K562 (cell line): ENCODE measurements around the gene ZNF267. TPM values are rescaled to one million over a fixed set of nuclear protein-coding genes. Genes with fewer than 3 reads are reported as not detected.

Experiments
- ATAC-seq: fragments of 200-7000 bp; cut with Tn5 transposase; 3 replicates; pipeline ENCODE4 v1.9.1; 2020; ENCODE audit warnings: moderate library complexity
- BruUV-seq: library from RNA; stranded (reverse); fragments of 400-500 nt; replicated peaks from 2 replicates; lab custom pipeline; 2021; lab: Mats Ljungman, UMichigan
- CTCF ChIA-PET: fragments of 300-600 bp; formaldehyde crosslinking; extraction: SDS; loops from one replicate; lab custom pipeline; 2021; ENCODE audit warnings: low intra/inter-chr PET ratio; lab: Yijun Ruan, JAX
- POLR2A ChIA-PET: fragments of 300-600, 350-650 bp; sonication (Branson Sonifier 250); formaldehyde crosslinking; extraction: SDS; loops from one replicate; lab custom pipeline; 2021; ENCODE audit warnings: antibody characterized with exemption, inconsistent platforms; lab: Yijun Ruan, JAX
- DNase-seq, 4 experiments: peaks; one replicate each; pipeline versions ENCODE4 v3.0.0 to v3.0.0-alpha.2; 2011 to 2018; ENCODE audit warnings: low spot score in 3 of 4, mixed read lengths in 3 of 4; ENCODE audit errors: extremely low read depth in 1 of 4
- FAIRE-seq: peaks from 2 replicates; lab custom pipeline; 2011; peaks lifted over from hg19 to GRCh38; lab: Jason Lieb, UNC
- H2AFZ ChIP-seq: 2 replicates; pipeline ENCODE4 v1.6.0; 2011; ENCODE audit warnings: low read depth, low read length, control low read depth, inconsistent platforms
- H3K27ac ChIP-seq: fragments of 200-600 bp; 3 replicates; pipeline ENCODE4 v1.8.0; 2011; ENCODE audit warnings: low read depth, mild to moderate bottlenecking, control low read depth, inconsistent platforms, low read length, moderate library complexity, mixed read lengths; ENCODE audit errors: extremely low read depth
- H3K27me3 ChIP-seq, 2 experiments: fragments of 300-600 bp in 1 of 2; 2 replicates in 1 of 2; 3 replicates in 1 of 2; pipeline versions ENCODE4 v1.6.0 to v1.8.0; 2011; ENCODE audit warnings: inconsistent platforms in 2 of 2, low read length in 2 of 2, mild to moderate bottlenecking in 1 of 2, mixed read lengths in 1 of 2, moderate library complexity in 1 of 2; ENCODE audit not compliant: control insufficient read depth in 2 of 2, insufficient read depth in 2 of 2
- H3K36me3 ChIP-seq: fragments of 300-600 bp; 3 replicates; pipeline ENCODE4 v1.8.0; 2011; ENCODE audit warnings: mild to moderate bottlenecking, low read length, inconsistent platforms; ENCODE audit not compliant: control insufficient read depth, insufficient read depth
- H3K4me1 ChIP-seq, 2 experiments: fragments of 200-600 bp in 1 of 2; replicated peaks in 1 of 2; 2 replicates in 1 of 2; 3 replicates in 1 of 2; pipeline versions ENCODE4 v1.5.1 to v1.8.0; 2011; ENCODE audit warnings: inconsistent platforms in 2 of 2, low read length in 2 of 2, mild to moderate bottlenecking in 1 of 2, mixed read lengths in 1 of 2, moderate library complexity in 1 of 2; ENCODE audit not compliant: control insufficient read depth in 2 of 2, insufficient read depth in 2 of 2
- H3K4me2 ChIP-seq: 2 replicates; pipeline ENCODE4 v1.6.1; 2011; ENCODE audit warnings: low read length, control low read depth, inconsistent platforms, mixed read lengths; ENCODE audit not compliant: insufficient read depth
- H3K4me3 ChIP-seq: fragments of 200-600 bp; sonication (generic), shearing (Covaris generic); 2 replicates; pipeline ENCODE4 v1.5.1; 2016; ENCODE audit warnings: control low read depth, inconsistent platforms
- H3K79me2 ChIP-seq: fragments of 200-600 bp; 3 replicates; pipeline ENCODE4 v1.8.0; 2011; ENCODE audit warnings: low read length, inconsistent platforms; ENCODE audit not compliant: control insufficient read depth, insufficient read depth
- H3K9ac ChIP-seq, 2 experiments: 2 replicates each; pipeline versions ENCODE4 v1.6.0 to v1.6.1; 2011; ENCODE audit warnings: low read depth in 2 of 2, low read length in 2 of 2, control low read depth in 1 of 2, inconsistent platforms in 1 of 2, mild to moderate bottlenecking in 1 of 2, mixed read lengths in 1 of 2; ENCODE audit not compliant: insufficient read depth in 1 of 2
- H3K9me1 ChIP-seq: one replicate; pipeline ENCODE4 v1.6.0; 2011; ENCODE audit warnings: inconsistent platforms, mild to moderate bottlenecking, low read length, moderate library complexity; ENCODE audit not compliant: control insufficient read depth, insufficient read depth
- H3K9me3 ChIP-seq: replicated peaks from 2 replicates; pipeline ENCODE4 v1.5.1; 2011; ENCODE audit warnings: low read depth, low read length, inconsistent platforms; ENCODE audit not compliant: control insufficient read depth, insufficient read depth
- H4K20me1 ChIP-seq: replicated peaks from 2 replicates; pipeline ENCODE4 v1.6.1; 2011; ENCODE audit warnings: low read length, inconsistent platforms, mixed read lengths; ENCODE audit not compliant: control insufficient read depth, insufficient read depth
- ASH1L ChIP-seq: fragments of 450-650 bp; IDR thresholded peaks from 2 replicates; pipeline ENCODE4 v1.6.1; 2018; ENCODE audit warnings: borderline replicate concordance, mild to moderate bottlenecking, low read depth; ENCODE audit not compliant: partially characterized antibody
- BRF1 ChIP-seq: IDR thresholded peaks from 3 replicates; pipeline ENCODE4 v1.6.1; 2011; ENCODE audit warnings: borderline replicate concordance, mild to moderate bottlenecking; ENCODE audit not compliant: insufficient read length; ENCODE audit errors: extremely low read depth
- L3MBTL2 ChIP-seq: fragments of 450-650 bp; IDR thresholded peaks from 2 replicates; pipeline ENCODE4 v1.6.1; 2016; ENCODE audit warnings: mild to moderate bottlenecking, moderate library complexity
- PHB2 ChIP-seq: fragments of 450-650 bp; IDR thresholded peaks from 2 replicates; pipeline ENCODE4 v1.6.1; 2017; ENCODE audit warnings: low read depth
- PRDM10 ChIP-seq: fragments of 450-650 bp; IDR thresholded peaks from 2 replicates; pipeline ENCODE4 v1.6.1; 2018; ENCODE audit not compliant: partially characterized antibody
- SOX6 ChIP-seq: fragments of 450-650 bp; IDR thresholded peaks from 2 replicates; pipeline ENCODE4 v1.6.1; 2014; ENCODE audit warnings: mild to moderate bottlenecking
- TSC22D4 ChIP-seq: fragments of 450-650 bp; IDR thresholded peaks from 2 replicates; pipeline ENCODE4 v1.6.1; 2016; ENCODE audit warnings: missing genetic modification characterization, missing biosample characterization, control low read depth
- ZBTB8A ChIP-seq: fragments of 450-650 bp; IDR thresholded peaks from 2 replicates; pipeline ENCODE4 v1.6.1; 2018; ENCODE audit warnings: mild to moderate bottlenecking, moderate library complexity; ENCODE audit not compliant: partially characterized antibody
- ZNF263 ChIP-seq: sonication (generic); formaldehyde crosslinking; IDR thresholded peaks from 2 replicates; pipeline ENCODE4 v1.8.0; 2022; ENCODE audit warnings: mild to moderate bottlenecking, missing genetic modification reagents, borderline replicate concordance
- ZNF655 ChIP-seq: fragments of 250-450 bp; sonication (Bioruptor Pico); IDR thresholded peaks from 2 replicates; pipeline ENCODE4 v1.5.0; 2021
- ZNF695 ChIP-seq: fragments of 450-650 bp; formaldehyde crosslinking; IDR thresholded peaks from 2 replicates; pipeline ENCODE4 v1.4.0; 2020; ENCODE audit warnings: mild to moderate bottlenecking, moderate library complexity
- WGBS: fragments of 100-300 bp; shearing (Covaris generic); methylation state at CpG from one replicate; pipeline ENCODE4 v1.1.6; 2016; ENCODE audit warnings: low coverage, mixed read lengths; ENCODE audit not compliant: insufficient coverage; ENCODE audit errors: missing lambda C conversion rate; 5-methylcytosine and 5-hydroxymethylcytosine counted together
- in situ Hi-C: fragments of 300-500 bp; cut with MboI; formaldehyde crosslinking; loops from 4 replicates; pipeline ENCODE4 v1.15.0; 2018; ENCODE audit warnings: inconsistent platforms, mixed read lengths
- intact Hi-C: fragments of 100-400 bp; cut with micrococcal nuclease; formaldehyde crosslinking; loops from 2 replicates; pipeline ENCODE4 v1.14.2; 2022
- polyA plus RNA-seq, 8 experiments: library from polyadenylated mRNA; depleted of rRNA in 4 of 8; stranded (reverse) in 5 of 8; unstranded in 3 of 8; fragments of >200 nt; fragmentation: Nextera tagmentation in 2 of 8; fragmentation: Illumina TruSeq in 1 of 8; extraction: Ambion mirVana in 2 of 8; extraction: Trizol in 1 of 8; gene quantifications; 2 replicates each; pipeline versions ENCODE4 v1.2.1 to v1.2.3, GENCODE V29; 2011 to 2014; ENCODE audit warnings: inconsistent platforms in 1 of 8, missing spikeins in 1 of 8
- total RNA-seq, 7 experiments: library from RNA; depleted of rRNA in 6 of 7; stranded (reverse); fragments of >200 nt in 6 of 7; fragmentation: Illumina TruSeq in 2 of 7; extraction: Trizol in 2 of 7; gene quantifications; 2 replicates each; pipeline versions ENCODE4 v1.2.1 to v1.2.3, GENCODE V29; 2011 to 2021; ENCODE audit warnings: low replicate concordance in 1 of 7

ZNF267 gene
- total and polyA plus RNA-seq, 9 of the 15 experiments (the other 6 are each of a cell fraction or from before 2014, with no cell fraction given), result 14.6 to 38.8 (median 21.5) TPM

- TF ChIP-seq L3MBTL2 (peak; percentile 19; the same call in 1 of the 2 replicates), PHB2 (no peak), PRDM10 (peak; percentile 95), SOX6 (peak; percentile 60), ZNF695 (CRISPR knock-in tag) (no peak), ZBTB8A (no peak)
Measured at GRCh38 chr16:31869511-31870201, 4.0 kb upstream of the ZNF267 start (continued).

- 0 out of 2 replicates have a peak, but pooled peaks cover 2% of the 10 kb centered on the region for H3K9me3 ChIP-seq
- intact Hi-C loops (loop anchor here (10.0 kb wide), 1 partner anchor 486 kb away; no protein-coding TSS in a partner anchor), in situ Hi-C loops (loop anchor here (25.0 kb wide), 1 partner anchor 909 kb away; the partner anchor contains the start of gene SETD1A)
- H3K79me2 ChIP-seq, result peaks cover 23% of the 10 kb centered on the region
- BruUV-seq, result no TSS peak
- H3K4me3 ChIP-seq, result no peak overlapping the region
- no peak overlapping the region for H3K4me2 ChIP-seq
- no peak for ATAC-seq
- peaks cover 9% of the 10 kb centered on the region for H4K20me1 ChIP-seq
- no peak for DNase-seq
- ChIA-PET POLR2A (no interaction called here), CTCF (no interaction called here)
- no peak overlapping the region for H3K9ac ChIP-seq
- H3K27me3 ChIP-seq, result peaks cover 0 to 1% of the 10 kb centered on the region in 2 experiments; a peak in 1 of 5 replicates
- no peak for FAIRE-seq
- H3K36me3 ChIP-seq, result peaks cover 9% of the 10 kb centered on the region
- H3K4me1 ChIP-seq, result peaks cover 0 to 8% of the 10 kb centered on the region in 2 experiments
- no peaks in the 10 kb centered on the region for H3K9me1 ChIP-seq
- WGBS, result 48% methylated on average over 2 of the region's 2 CpGs
- TF ChIP-seq ZNF263 (no peak), ASH1L (no peak), BRF1 (no peak), TSC22D4 (tag) (no peak), ZNF655 (no peak)
- no peak overlapping the region for H3K27ac ChIP-seq
- H2AFZ ChIP-seq, result peak overlapping the region; percentile 23; the same call in 1 of the 2 replicates
Measured at GRCh38 chr16:31870809-31871208, 2.8 kb upstream of the ZNF267 start.
